Caco-2 (cell line): ENCODE measurements around the gene ERBB4. TPM values are rescaled to one million over a fixed set of nuclear protein-coding genes. Genes with fewer than 3 reads are reported as not detected.

Experiments
- BruUV-seq: library from RNA; stranded (reverse); fragments of 400-500 nt; replicated peaks from 2 replicates; lab custom pipeline; 2021; lab: Mats Ljungman, UMichigan
- CTCF ChIA-PET: fragments of 300-600 bp; sonication (Branson Sonifier 250); formaldehyde crosslinking; loops from one replicate; lab custom pipeline; 2022; ENCODE audit warnings: antibody characterized with exemption; lab: Charles Lee
- POLR2A ChIA-PET: fragments of 300-600 bp; sonication (Branson Sonifier 250); formaldehyde crosslinking; loops from one replicate; lab custom pipeline; 2022; ENCODE audit warnings: antibody characterized with exemption; lab: Charles Lee
- DNase-seq, 2 experiments: peaks; one replicate each; pipeline versions ENCODE4 v3.0.0 to v3.0.0-alpha.2; 2020 to 2022
- H3K27me3 ChIP-seq: replicated peaks from 2 replicates; pipeline ENCODE4 v1.6.0; 2011; ENCODE audit warnings: low read length; ENCODE audit not compliant: control insufficient read depth, insufficient read depth
- H3K36me3 ChIP-seq: 2 replicates; pipeline ENCODE4 v1.5.1; 2011; ENCODE audit warnings: low read length; ENCODE audit not compliant: control insufficient read depth, insufficient read depth
- H3K4me1 ChIP-seq: fragments of 250-450 bp; sonication (Bioruptor Pico); 2 replicates; pipeline ENCODE4 v1.5.1; 2020; ENCODE audit warnings: mild to moderate bottlenecking
- H3K4me3 ChIP-seq: 2 replicates; pipeline ENCODE4 v1.5.1; 2011; ENCODE audit warnings: low read depth, mild to moderate bottlenecking, control low read depth, low read length
- H3K9me3 ChIP-seq: fragments of 250-450 bp; sonication (Bioruptor Pico); 2 replicates; pipeline ENCODE4 v1.5.1; 2020; ENCODE audit warnings: mild to moderate bottlenecking, moderate library complexity
- H3K27ac Mint-ChIP-seq: one replicate; pipeline ENCODE4 v1.8.0; 2022; ENCODE audit warnings: mixed read lengths; ENCODE audit not compliant: unreplicated experiment
- H3K27me3 Mint-ChIP-seq: one replicate; pipeline ENCODE4 v1.8.0; 2022; ENCODE audit warnings: mixed read lengths; ENCODE audit not compliant: insufficient read depth, unreplicated experiment
- H3K36me3 Mint-ChIP-seq: one replicate; pipeline ENCODE4 v1.8.0; 2022; ENCODE audit warnings: mild to moderate bottlenecking, mixed read lengths; ENCODE audit not compliant: insufficient read depth, unreplicated experiment
- H3K4me1 Mint-ChIP-seq: one replicate; pipeline ENCODE4 v1.8.0; 2022; ENCODE audit warnings: low read depth, mixed read lengths; ENCODE audit not compliant: unreplicated experiment
- H3K4me3 Mint-ChIP-seq: one replicate; pipeline ENCODE4 v1.8.0; 2022; ENCODE audit warnings: mild to moderate bottlenecking, moderate library complexity, mixed read lengths; ENCODE audit not compliant: unreplicated experiment
- H3K9me3 Mint-ChIP-seq: one replicate; pipeline ENCODE4 v1.8.0; 2022; ENCODE audit warnings: mixed read lengths; ENCODE audit not compliant: unreplicated experiment
- intact Hi-C: fragments of 100-400 bp; cut with micrococcal nuclease; formaldehyde crosslinking; loops from one replicate; pipeline ENCODE4 v1.10.0; 2022; ENCODE audit not compliant: unreplicated experiment
- microRNA-seq: library from miRNA; unstranded; fragments of <30 nt; microRNA quantifications from one replicate; pipeline ENCODE4 v1.2.0, GENCODE V29; 2022
- total RNA-seq: library from RNA; stranded (reverse); gene quantifications from 2 replicates; pipeline ENCODE4 v1.2.3, GENCODE V29; 2022
- TF ChIP-seq, protein P1 (sequence below), 2 experiments: fragments of 200-600 bp in 1 of 2; IDR thresholded peaks; 1 replicate in 1 of 2; 2 replicates in 1 of 2; pipeline versions ENCODE4 v1.5.1 to v1.8.0; 2011 to 2022; ENCODE audit warnings: antibody characterized with exemption in 1 of 2, control low read depth in 1 of 2, inconsistent platforms in 1 of 2, low read depth in 1 of 2, low read length in 1 of 2, mild to moderate bottlenecking in 1 of 2, moderate library complexity in 1 of 2; ENCODE audit not compliant: insufficient read depth in 1 of 2, severe bottlenecking in 1 of 2, unreplicated experiment in 1 of 2

ERBB4 gene
- total RNA-seq, 1 experiment from 2014 or later, result not detected

DNA sequence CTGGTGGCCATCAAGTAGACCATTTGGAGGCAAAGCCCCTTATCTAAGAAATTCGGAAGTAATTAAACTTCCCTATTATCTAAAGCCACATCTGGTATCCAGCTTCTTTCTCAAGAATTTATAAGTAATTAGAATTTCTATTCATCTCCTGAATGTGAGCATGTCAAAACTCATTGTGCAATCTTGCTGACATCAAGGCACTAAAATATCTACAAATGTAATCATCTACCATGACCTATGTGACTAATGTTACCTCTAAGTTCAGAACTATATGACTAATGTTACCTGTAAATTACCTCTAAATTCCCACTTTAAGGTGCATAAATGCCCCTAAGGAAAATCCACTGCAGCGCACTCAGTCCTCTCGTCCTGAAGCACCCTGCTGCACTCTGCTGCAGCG, 1209.2 kb downstream of the ERBB4 start:
- Mint-ChIP-seq H3K36me3 (no peaks in the 10 kb centered on the region), H3K27ac (no peak overlapping the region), H3K27me3 (no peaks in the 10 kb centered on the region), H3K4me1 (no peaks in the 10 kb centered on the region), H3K4me3 (no peak overlapping the region), H3K9me3 (no peaks in the 10 kb centered on the region)
- no peaks in the 10 kb centered on the region for H3K9me3 ChIP-seq
- no TSS peak for BruUV-seq
- TF ChIP-seq, protein P1, sequence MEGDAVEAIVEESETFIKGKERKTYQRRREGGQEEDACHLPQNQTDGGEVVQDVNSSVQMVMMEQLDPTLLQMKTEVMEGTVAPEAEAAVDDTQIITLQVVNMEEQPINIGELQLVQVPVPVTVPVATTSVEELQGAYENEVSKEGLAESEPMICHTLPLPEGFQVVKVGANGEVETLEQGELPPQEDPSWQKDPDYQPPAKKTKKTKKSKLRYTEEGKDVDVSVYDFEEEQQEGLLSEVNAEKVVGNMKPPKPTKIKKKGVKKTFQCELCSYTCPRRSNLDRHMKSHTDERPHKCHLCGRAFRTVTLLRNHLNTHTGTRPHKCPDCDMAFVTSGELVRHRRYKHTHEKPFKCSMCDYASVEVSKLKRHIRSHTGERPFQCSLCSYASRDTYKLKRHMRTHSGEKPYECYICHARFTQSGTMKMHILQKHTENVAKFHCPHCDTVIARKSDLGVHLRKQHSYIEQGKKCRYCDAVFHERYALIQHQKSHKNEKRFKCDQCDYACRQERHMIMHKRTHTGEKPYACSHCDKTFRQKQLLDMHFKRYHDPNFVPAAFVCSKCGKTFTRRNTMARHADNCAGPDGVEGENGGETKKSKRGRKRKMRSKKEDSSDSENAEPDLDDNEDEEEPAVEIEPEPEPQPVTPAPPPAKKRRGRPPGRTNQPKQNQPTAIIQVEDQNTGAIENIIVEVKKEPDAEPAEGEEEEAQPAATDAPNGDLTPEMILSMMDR (IDR thresholded peaks at IDR 0.05; ENCODE audit: insufficient read depth in 1 of 2, low read depth in 1 of 2, low read length in 1 of 2, severe bottlenecking in 1 of 2, unreplicated experiment in 1 of 2), result no peak
- H3K36me3 ChIP-seq, result no peaks in the 10 kb centered on the region
- no peak overlapping the region for H3K4me3 ChIP-seq
- H3K27me3 ChIP-seq, result no peaks in the 10 kb centered on the region
- intact Hi-C loops, result no loop called here
- no peak for DNase-seq
- peaks cover 5% of the 10 kb centered on the region; the same call in 1 of the 2 replicates for H3K4me1 ChIP-seq
- ChIA-PET POLR2A (no interaction called here), CTCF (no interaction called here)

DNA sequence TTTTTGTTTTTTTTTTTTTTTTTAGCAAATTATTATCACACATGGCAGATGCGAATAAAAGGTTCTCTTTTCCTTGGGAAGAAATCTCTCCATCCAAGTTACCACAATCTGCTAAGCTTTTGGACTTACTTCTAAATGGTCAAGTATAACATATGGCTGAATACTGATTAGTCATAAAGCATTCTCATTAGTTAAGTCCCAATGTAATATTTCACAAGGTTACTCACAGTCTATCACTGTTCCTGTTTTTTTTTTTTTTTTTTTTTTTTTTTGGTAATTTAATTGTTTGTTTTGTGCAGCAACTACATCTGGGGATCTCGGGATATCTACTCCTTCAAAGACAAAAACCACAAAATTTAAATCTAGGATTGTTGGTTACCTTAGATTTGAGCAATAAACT, 1210.5 kb downstream of the ERBB4 start:
- ChIA-PET CTCF (no interaction called here), POLR2A (no interaction called here)
- no TSS peak for BruUV-seq
- Histone ChIP-seq H3K27me3 (no peaks in the 10 kb centered on the region), H3K4me3 (no peak overlapping the region), H3K36me3 (no peaks in the 10 kb centered on the region), H3K9me3 (no peaks in the 10 kb centered on the region), H3K4me1 (peaks cover 5% of the 10 kb centered on the region; the same call in 1 of the 2 replicates)
- Mint-ChIP-seq H3K9me3 (no peaks in the 10 kb centered on the region), H3K36me3 (no peaks in the 10 kb centered on the region), H3K27me3 (no peaks in the 10 kb centered on the region), H3K4me3 (no peak overlapping the region), H3K4me1 (no peaks in the 10 kb centered on the region), H3K27ac (no peak overlapping the region)
- TF ChIP-seq, protein P1 (IDR thresholded peaks at IDR 0.05; ENCODE audit: insufficient read depth in 1 of 2, low read depth in 1 of 2, low read length in 1 of 2, severe bottlenecking in 1 of 2, unreplicated experiment in 1 of 2), result no peak
- intact Hi-C loops, result no loop called here
- DNase-seq, result no peak

Small RNA genes lying within 50 kb of the gene (microRNA-seq; reads per million reads assigned to microRNA genes)
- not detected for gene MIR548F2
